GM23338 (cell line): ENCODE data around the gene C11orf91.

ENCODE experiments used
- CREB1 ChIP-seq: fragments of 250-450 bp; sonication (Bioruptor Pico); IDR thresholded peaks from 2 replicates; pipeline ENCODE4 v1.5.0; 2020; ENCODE audit warnings: low read depth, mild to moderate bottlenecking, moderate library complexity
- EZH2 ChIP-seq: fragments of 200-600 bp; sonication (generic); IDR thresholded peaks from one replicate; pipeline ENCODE4 v1.8.0; 2017; ENCODE audit warnings: antibody characterized with exemption, mild to moderate bottlenecking, low read depth; ENCODE audit not compliant: unreplicated experiment
- EZH2phosphoT487 ChIP-seq: fragments of 200-600 bp; sonication (generic); IDR thresholded peaks from one replicate; pipeline ENCODE4 v1.8.1; 2018; ENCODE audit warnings: antibody characterized with exemption; ENCODE audit not compliant: unreplicated experiment
- JUNB ChIP-seq: IDR thresholded peaks from one replicate; pipeline ENCODE4 v1.6.1; 2016; ENCODE audit warnings: antibody characterized with exemption; ENCODE audit not compliant: unreplicated experiment
- NANOG ChIP-seq: IDR thresholded peaks from 2 replicates; pipeline ENCODE4 v1.6.1; 2016; ENCODE audit warnings: antibody characterized with exemption, borderline replicate concordance
- POLR2AphosphoS5 ChIP-seq: IDR thresholded peaks from 2 replicates; pipeline ENCODE4 v1.6.1; 2016; ENCODE audit warnings: antibody characterized with exemption, low read depth
- STAT1 ChIP-seq: IDR thresholded peaks from one replicate; pipeline ENCODE4 v1.6.1; 2016; ENCODE audit warnings: antibody characterized with exemption; ENCODE audit not compliant: unreplicated experiment
- ZNF114 ChIP-seq: fragments of 250-450 bp; sonication (Bioruptor Pico); IDR thresholded peaks from 2 replicates; pipeline ENCODE4 v1.5.0; 2020; ENCODE audit warnings: mild to moderate bottlenecking, moderate library complexity
- TF ChIP-seq, protein P1 (sequence below), 2 experiments: fragments of 200-600 bp in 1 of 2; sonication (generic) in 1 of 2; conservative IDR thresholded peaks; 2 replicates each; pipeline versions ENCODE4 v1.5.1 to v1.6.1; 2016 to 2017; ENCODE audit warnings: antibody characterized with exemption in 2 of 2, low read depth in 2 of 2, mild to moderate bottlenecking in 2 of 2, moderate library complexity in 1 of 2
- TF ChIP-seq, protein P2 (sequence below): IDR thresholded peaks from one replicate; pipeline ENCODE4 v1.6.1; 2018; ENCODE audit warnings: antibody characterized with exemption; ENCODE audit not compliant: unreplicated experiment
- TF ChIP-seq, protein P3 (sequence below): IDR thresholded peaks from 2 replicates; pipeline ENCODE4 v1.6.1; 2016; ENCODE audit warnings: antibody characterized with exemption
- TF ChIP-seq, protein P4 (sequence below): fragments of 250-450 bp; sonication (Bioruptor Pico); IDR thresholded peaks from 2 replicates; pipeline ENCODE4 v1.5.0; 2020; ENCODE audit warnings: mild to moderate bottlenecking, moderate library complexity

DNA sequence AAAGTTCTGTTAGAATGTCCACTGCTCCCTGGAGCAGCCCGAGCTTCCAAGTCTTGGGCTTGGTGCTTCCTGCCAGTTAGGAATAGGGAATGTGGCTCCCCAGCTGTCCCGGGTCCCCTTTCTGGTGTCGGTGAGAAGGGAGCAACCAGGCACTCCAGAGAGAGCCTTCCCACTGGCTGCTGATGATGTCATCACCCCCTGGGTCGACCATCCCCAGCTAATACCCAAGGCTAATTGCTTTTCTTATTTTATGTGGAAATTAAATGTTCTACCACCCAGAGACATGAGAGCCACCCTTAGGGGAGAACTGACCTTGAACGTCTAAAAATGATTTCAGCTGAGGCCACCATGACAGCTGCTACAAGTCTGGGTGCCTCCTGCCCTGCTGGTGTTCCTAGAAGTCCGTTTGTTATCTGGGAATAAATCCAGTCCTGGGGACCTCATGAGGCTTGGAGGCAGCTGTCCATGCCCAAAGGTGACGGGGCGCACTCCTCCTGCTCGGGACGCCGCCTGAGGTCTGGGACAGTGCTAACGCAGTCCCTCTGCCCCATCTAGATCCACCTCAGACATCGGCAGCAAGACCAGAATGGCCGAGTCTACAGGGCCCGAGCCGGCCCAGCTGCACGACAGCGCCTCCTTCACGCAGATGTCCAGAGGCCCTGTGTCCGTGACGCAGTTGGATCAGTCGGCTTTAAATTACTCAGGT lies 42.3 kb downstream of the C11orf91 start:
- TF ChIP-seq, protein P1, sequence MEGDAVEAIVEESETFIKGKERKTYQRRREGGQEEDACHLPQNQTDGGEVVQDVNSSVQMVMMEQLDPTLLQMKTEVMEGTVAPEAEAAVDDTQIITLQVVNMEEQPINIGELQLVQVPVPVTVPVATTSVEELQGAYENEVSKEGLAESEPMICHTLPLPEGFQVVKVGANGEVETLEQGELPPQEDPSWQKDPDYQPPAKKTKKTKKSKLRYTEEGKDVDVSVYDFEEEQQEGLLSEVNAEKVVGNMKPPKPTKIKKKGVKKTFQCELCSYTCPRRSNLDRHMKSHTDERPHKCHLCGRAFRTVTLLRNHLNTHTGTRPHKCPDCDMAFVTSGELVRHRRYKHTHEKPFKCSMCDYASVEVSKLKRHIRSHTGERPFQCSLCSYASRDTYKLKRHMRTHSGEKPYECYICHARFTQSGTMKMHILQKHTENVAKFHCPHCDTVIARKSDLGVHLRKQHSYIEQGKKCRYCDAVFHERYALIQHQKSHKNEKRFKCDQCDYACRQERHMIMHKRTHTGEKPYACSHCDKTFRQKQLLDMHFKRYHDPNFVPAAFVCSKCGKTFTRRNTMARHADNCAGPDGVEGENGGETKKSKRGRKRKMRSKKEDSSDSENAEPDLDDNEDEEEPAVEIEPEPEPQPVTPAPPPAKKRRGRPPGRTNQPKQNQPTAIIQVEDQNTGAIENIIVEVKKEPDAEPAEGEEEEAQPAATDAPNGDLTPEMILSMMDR (conservative IDR thresholded peaks at IDR 0.05; ENCODE audit: low read depth in 2 of 2) = peak; percentile 12 to 53; a peak in 2 of 4 replicates
- TF ChIP-seq STAT1 (no peak), NANOG (no peak), EZH2 (no peak), POLR2AphosphoS5 (no peak), EZH2phosphoT487 (no peak), JUNB (no peak), CREB1 (CRISPR knock-in tag) (no peak), ZNF114 (CRISPR knock-in tag) (no peak)
- TF ChIP-seq, protein P2, sequence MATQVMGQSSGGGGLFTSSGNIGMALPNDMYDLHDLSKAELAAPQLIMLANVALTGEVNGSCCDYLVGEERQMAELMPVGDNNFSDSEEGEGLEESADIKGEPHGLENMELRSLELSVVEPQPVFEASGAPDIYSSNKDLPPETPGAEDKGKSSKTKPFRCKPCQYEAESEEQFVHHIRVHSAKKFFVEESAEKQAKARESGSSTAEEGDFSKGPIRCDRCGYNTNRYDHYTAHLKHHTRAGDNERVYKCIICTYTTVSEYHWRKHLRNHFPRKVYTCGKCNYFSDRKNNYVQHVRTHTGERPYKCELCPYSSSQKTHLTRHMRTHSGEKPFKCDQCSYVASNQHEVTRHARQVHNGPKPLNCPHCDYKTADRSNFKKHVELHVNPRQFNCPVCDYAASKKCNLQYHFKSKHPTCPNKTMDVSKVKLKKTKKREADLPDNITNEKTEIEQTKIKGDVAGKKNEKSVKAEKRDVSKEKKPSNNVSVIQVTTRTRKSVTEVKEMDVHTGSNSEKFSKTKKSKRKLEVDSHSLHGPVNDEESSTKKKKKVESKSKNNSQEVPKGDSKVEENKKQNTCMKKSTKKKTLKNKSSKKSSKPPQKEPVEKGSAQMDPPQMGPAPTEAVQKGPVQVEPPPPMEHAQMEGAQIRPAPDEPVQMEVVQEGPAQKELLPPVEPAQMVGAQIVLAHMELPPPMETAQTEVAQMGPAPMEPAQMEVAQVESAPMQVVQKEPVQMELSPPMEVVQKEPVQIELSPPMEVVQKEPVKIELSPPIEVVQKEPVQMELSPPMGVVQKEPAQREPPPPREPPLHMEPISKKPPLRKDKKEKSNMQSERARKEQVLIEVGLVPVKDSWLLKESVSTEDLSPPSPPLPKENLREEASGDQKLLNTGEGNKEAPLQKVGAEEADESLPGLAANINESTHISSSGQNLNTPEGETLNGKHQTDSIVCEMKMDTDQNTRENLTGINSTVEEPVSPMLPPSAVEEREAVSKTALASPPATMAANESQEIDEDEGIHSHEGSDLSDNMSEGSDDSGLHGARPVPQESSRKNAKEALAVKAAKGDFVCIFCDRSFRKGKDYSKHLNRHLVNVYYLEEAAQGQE = no peak
- TF ChIP-seq, protein P3, sequence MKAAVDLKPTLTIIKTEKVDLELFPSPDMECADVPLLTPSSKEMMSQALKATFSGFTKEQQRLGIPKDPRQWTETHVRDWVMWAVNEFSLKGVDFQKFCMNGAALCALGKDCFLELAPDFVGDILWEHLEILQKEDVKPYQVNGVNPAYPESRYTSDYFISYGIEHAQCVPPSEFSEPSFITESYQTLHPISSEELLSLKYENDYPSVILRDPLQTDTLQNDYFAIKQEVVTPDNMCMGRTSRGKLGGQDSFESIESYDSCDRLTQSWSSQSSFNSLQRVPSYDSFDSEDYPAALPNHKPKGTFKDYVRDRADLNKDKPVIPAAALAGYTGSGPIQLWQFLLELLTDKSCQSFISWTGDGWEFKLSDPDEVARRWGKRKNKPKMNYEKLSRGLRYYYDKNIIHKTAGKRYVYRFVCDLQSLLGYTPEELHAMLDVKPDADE = no peak
- TF ChIP-seq, protein P4, sequence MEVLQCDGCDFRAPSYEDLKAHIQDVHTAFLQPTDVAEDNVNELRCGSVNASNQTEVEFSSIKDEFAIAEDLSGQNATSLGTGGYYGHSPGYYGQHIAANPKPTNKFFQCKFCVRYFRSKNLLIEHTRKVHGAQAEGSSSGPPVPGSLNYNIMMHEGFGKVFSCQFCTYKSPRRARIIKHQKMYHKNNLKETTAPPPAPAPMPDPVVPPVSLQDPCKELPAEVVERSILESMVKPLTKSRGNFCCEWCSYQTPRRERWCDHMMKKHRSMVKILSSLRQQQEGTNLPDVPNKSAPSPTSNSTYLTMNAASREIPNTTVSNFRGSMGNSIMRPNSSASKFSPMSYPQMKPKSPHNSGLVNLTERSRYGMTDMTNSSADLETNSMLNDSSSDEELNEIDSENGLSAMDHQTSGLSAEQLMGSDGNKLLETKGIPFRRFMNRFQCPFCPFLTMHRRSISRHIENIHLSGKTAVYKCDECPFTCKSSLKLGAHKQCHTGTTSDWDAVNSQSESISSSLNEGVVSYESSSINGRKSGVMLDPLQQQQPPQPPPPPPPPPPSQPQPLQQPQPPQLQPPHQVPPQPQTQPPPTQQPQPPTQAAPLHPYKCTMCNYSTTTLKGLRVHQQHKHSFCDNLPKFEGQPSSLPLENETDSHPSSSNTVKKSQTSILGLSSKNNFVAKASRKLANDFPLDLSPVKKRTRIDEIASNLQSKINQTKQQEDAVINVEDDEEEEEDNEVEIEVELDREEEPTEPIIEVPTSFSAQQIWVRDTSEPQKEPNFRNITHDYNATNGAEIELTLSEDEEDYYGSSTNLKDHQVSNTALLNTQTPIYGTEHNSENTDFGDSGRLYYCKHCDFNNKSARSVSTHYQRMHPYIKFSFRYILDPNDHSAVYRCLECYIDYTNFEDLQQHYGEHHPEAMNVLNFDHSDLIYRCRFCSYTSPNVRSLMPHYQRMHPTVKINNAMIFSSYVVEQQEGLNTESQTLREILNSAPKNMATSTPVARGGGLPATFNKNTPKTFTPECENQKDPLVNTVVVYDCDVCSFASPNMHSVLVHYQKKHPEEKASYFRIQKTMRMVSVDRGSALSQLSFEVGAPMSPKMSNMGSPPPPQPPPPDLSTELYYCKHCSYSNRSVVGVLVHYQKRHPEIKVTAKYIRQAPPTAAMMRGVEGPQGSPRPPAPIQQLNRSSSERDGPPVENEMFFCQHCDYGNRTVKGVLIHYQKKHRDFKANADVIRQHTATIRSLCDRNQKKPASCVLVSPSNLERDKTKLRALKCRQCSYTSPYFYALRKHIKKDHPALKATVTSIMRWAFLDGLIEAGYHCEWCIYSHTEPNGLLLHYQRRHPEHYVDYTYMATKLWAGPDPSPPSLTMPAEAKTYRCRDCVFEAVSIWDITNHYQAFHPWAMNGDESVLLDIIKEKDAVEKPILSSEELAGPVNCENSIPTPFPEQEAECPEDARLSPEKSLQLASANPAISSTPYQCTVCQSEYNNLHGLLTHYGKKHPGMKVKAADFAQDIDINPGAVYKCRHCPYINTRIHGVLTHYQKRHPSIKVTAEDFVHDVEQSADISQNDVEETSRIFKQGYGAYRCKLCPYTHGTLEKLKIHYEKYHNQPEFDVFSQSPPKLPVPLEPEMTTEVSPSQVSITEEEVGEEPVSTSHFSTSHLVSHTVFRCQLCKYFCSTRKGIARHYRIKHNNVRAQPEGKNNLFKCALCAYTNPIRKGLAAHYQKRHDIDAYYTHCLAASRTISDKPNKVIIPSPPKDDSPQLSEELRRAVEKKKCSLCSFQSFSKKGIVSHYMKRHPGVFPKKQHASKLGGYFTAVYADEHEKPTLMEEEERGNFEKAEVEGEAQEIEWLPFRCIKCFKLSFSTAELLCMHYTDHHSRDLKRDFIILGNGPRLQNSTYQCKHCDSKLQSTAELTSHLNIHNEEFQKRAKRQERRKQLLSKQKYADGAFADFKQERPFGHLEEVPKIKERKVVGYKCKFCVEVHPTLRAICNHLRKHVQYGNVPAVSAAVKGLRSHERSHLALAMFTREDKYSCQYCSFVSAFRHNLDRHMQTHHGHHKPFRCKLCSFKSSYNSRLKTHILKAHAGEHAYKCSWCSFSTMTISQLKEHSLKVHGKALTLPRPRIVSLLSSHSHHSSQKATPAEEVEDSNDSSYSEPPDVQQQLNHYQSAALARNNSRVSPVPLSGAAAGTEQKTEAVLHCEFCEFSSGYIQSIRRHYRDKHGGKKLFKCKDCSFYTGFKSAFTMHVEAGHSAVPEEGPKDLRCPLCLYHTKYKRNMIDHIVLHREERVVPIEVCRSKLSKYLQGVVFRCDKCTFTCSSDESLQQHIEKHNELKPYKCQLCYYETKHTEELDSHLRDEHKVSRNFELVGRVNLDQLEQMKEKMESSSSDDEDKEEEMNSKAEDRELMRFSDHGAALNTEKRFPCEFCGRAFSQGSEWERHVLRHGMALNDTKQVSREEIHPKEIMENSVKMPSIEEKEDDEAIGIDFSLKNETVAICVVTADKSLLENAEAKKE (CRISPR knock-in tag) = no peak
